NCI-H526 treated with DMSO at 0.1 percent for 48 hours (cell line): ENCODE results near the gene CBX3.
"Not testable (repeated sequence)": the region's sequence is repeated elsewhere in the genome, so short reads cannot be mapped to it uniquely, and the experiment has no call there.

Source experiments
- DNase-seq: peaks from one replicate; lab custom pipeline; 2025; lab: John Stamatoyannopoulos, UW

CBX3 gene

GRCh38 chr7:26170663-26171062 lies 30.9 kb upstream of the CBX3 start:
- no peak for DNase-seq

- no peak for DNase-seq
Observed at GRCh38 chr7:26171601-26172000, 29.9 kb upstream of the CBX3 start.

GRCh38 chr7:26172048-26172447 lies 29.5 kb upstream of the CBX3 start:
- DNase-seq = no peak

- DNase-seq = not testable (repeated sequence)
Observed at GRCh38 chr7:26175903-26176302, 25.6 kb upstream of the CBX3 start.

- DNase-seq = not testable (repeated sequence)
Observed at GRCh38 chr7:26176696-26177095, 24.8 kb upstream of the CBX3 start.

GRCh38 chr7:26177269-26177668 lies 24.3 kb upstream of the CBX3 start:
- not testable (repeated sequence) for DNase-seq

GRCh38 chr7:26178272-26178960 lies 23.1 kb upstream of the CBX3 start:
- DNase-seq = no peak

- no peak for DNase-seq
Observed at GRCh38 chr7:26179422-26179821, 22.1 kb upstream of the CBX3 start.

GRCh38 chr7:26179826-26180497 lies 21.6 kb upstream of the CBX3 start:
- DNase-seq = no peak

- DNase-seq = no peak
Observed at GRCh38 chr7:26180792-26181198, 20.8 kb upstream of the CBX3 start.

- no peak for DNase-seq
Observed at GRCh38 chr7:26181474-26182227, 19.9 kb upstream of the CBX3 start.

GRCh38 chr7:26182283-26182682 lies 19.3 kb upstream of the CBX3 start:
- DNase-seq = no peak

GRCh38 chr7:26182706-26183105 lies 18.8 kb upstream of the CBX3 start:
- DNase-seq = no peak

GRCh38 chr7:26183545-26184280 lies 17.8 kb upstream of the CBX3 start:
- no peak for DNase-seq

- DNase-seq = not testable (repeated sequence)
Observed at GRCh38 chr7:26184281-26185101, 17.1 kb upstream of the CBX3 start.

GRCh38 chr7:26185131-26185843 lies 16.3 kb upstream of the CBX3 start:
- DNase-seq = no peak

GRCh38 chr7:26185844-26186180 lies 15.7 kb upstream of the CBX3 start:
- DNase-seq = no peak

- DNase-seq = no peak
Observed at GRCh38 chr7:26186364-26187311, 14.9 kb upstream of the CBX3 start.

- no peak for DNase-seq
Observed at GRCh38 chr7:26187380-26188205, 14.0 kb upstream of the CBX3 start.
